ENCODE measurements around the gene ZFAND6. TPM values are rescaled to one million over a fixed set of nuclear protein-coding genes. Genes with fewer than 3 reads are reported as not detected.

ZFAND6 gene
- total RNA-seq, 1 experiment from 2014 or later = 89.7 TPM

DNA sequence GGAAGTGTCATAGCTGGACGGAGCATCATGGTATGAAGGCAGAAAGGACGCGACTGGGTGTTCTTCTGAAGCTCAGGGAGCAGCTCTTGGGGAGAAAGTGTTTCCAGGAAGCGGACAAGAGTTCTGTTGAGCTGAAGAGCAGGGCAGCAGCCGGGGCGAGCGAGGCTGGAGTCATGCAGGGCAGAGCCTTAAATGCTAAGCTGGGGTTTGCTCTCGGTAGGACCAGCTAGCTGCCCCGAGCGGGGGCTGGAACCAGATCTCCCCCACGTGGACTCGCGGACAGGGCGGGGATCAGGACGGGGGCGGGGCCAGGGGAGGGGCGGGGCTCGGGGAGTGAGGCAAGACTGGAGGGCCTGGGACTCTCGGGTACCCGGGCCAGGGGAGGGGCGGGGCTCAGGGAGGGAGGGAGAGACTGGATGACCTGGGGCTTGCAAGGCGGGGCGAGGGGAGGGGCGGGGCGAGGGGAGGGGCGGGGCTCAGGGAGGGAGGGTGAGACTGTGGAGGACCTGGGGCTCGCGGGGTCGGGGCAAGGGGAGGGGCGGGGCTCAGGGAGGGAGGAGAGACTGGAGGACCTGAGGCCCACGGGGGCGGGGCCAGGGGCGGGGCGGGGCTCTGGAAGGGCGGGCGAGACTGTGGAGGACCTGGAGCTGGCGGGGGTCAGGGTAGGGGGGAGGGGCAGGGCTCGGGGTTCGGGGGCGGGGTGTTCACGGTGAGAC is 92.9 kb downstream of the ZFAND6 start:
- peak overlapping the region; percentile 65 for H2AFZ ChIP-seq (ENCODE audit: low read length)
- H3T11ph ChIP-seq (ENCODE audit: low read length) = no peak overlapping the region
- Mint-ChIP-seq H3K36me3 (ENCODE audit: insufficient read depth in 1 of 3, low read depth in 3 of 3) (peaks cover 0 to 3% (median 0%) of the 10 kb centered on the region in 3 experiments; a peak in 2 of 7 replicates), H3K27ac (peak overlapping the region in 2 of 3 experiments; percentile 36 to 79; a peak in 3 of 7 replicates), H3K9me3 (no peaks in the 10 kb centered on the region), H3K27me3 (ENCODE audit: low read depth) (peaks cover 11% of the 10 kb centered on the region), H3K4me1 (peaks cover 29 to 33% of the 10 kb centered on the region in 2 experiments), H3K4me3 (peak overlapping the region; percentile 87 to 93)
- peak overlapping the region; percentile 22 for H3K18ac ChIP-seq (ENCODE audit: insufficient read length, low read depth, low read length)
- H4K5ac ChIP-seq (ENCODE audit: insufficient read length, low read depth, low read length) = no peak overlapping the region
- WGBS (ENCODE audit: extremely low coverage, insufficient read length, low lambda C conversion rate) = no CpG with 5 or more reads among the region's 41 CpGs
- H2AK5ac ChIP-seq (ENCODE audit: insufficient read length, low read length) = no peak overlapping the region
- no peak overlapping the region for H3K14ac ChIP-seq (ENCODE audit: insufficient read depth, low read length)
- no peak overlapping the region for H2BK20ac ChIP-seq (ENCODE audit: low read depth, low read length, poor library complexity, severe bottlenecking)
- no peak overlapping the region for H3K56ac ChIP-seq (ENCODE audit: insufficient read length, low read depth, low read length)
- H2BK120ac ChIP-seq (ENCODE audit: low read depth, low read length, poor library complexity, severe bottlenecking) = no peak overlapping the region
- H3K27me3 ChIP-seq (ENCODE audit: insufficient read depth, low read length) = no peaks in the 10 kb centered on the region
- H4K91ac ChIP-seq (ENCODE audit: insufficient read length, low read depth, low read length) = no peak overlapping the region
- TF ChIP-seq, protein P1, sequence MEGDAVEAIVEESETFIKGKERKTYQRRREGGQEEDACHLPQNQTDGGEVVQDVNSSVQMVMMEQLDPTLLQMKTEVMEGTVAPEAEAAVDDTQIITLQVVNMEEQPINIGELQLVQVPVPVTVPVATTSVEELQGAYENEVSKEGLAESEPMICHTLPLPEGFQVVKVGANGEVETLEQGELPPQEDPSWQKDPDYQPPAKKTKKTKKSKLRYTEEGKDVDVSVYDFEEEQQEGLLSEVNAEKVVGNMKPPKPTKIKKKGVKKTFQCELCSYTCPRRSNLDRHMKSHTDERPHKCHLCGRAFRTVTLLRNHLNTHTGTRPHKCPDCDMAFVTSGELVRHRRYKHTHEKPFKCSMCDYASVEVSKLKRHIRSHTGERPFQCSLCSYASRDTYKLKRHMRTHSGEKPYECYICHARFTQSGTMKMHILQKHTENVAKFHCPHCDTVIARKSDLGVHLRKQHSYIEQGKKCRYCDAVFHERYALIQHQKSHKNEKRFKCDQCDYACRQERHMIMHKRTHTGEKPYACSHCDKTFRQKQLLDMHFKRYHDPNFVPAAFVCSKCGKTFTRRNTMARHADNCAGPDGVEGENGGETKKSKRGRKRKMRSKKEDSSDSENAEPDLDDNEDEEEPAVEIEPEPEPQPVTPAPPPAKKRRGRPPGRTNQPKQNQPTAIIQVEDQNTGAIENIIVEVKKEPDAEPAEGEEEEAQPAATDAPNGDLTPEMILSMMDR (conservative IDR thresholded peaks at IDR 0.05) = no peak
- H3K23me2 ChIP-seq (ENCODE audit: insufficient read length, low read depth, low read length, poor library complexity, severe bottlenecking) = peaks cover 11% of the 10 kb centered on the region
- H3K9ac ChIP-seq (ENCODE audit: extremely low read depth, insufficient read length, low read length) = peak overlapping the region; percentile 67
- DNase-seq = peak; percentile 99
- no peak overlapping the region for H2BK15ac ChIP-seq (ENCODE audit: low read depth, low read length)
- H3K79me2 ChIP-seq (ENCODE audit: insufficient read depth, low read length) = no peaks in the 10 kb centered on the region
- no peak overlapping the region for H3K4ac ChIP-seq (ENCODE audit: low read depth, low read length)
- no peak overlapping the region for H3K27ac ChIP-seq (ENCODE audit: insufficient read length, low read depth, low read length)
- H3K4me1 ChIP-seq (ENCODE audit: insufficient read depth, low read length) = no peaks in the 10 kb centered on the region; the same call in 1 of the 2 replicates
- H2BK12ac ChIP-seq (ENCODE audit: insufficient read length, low read depth, low read length) = no peak overlapping the region
- H3K9me3 ChIP-seq (ENCODE audit: control insufficient read depth, low read depth, low read length) = no peaks in the 10 kb centered on the region
- peak overlapping the region; percentile 96 for H3K4me2 ChIP-seq (ENCODE audit: insufficient read depth, insufficient read length, low read length)
- no peaks in the 10 kb centered on the region for H4K20me1 ChIP-seq (ENCODE audit: control insufficient read depth, insufficient read depth, insufficient read length)
- H3K23ac ChIP-seq (ENCODE audit: insufficient read length, low read depth, low read length) = no peak overlapping the region
- no peaks in the 10 kb centered on the region for H3K79me1 ChIP-seq (ENCODE audit: insufficient read depth, low read depth, low read length, poor library complexity, severe bottlenecking)
- H2BK5ac ChIP-seq (ENCODE audit: insufficient read length, low read length) = no peak overlapping the region
- H4K8ac ChIP-seq (replicated peaks; ENCODE audit: insufficient read length, low read depth, low read length) = no peak overlapping the region

Measured in H9 (cell line).